Neural cell (in vitro differentiated cells): ENCODE results near the gene HIPK2. TPM values are rescaled to one million over a fixed set of nuclear protein-coding genes. Genes with fewer than 3 reads are reported as not detected.

Source experiments
- H2AFZ ChIP-seq: fragments of 200-600, 300-800 bp; sonication (generic), shearing (Covaris generic); 2 replicates; pipeline ENCODE4 v1.6.0; 2014; ENCODE audit warnings: low read depth, mild to moderate bottlenecking, antibody characterized with exemption, low read length, moderate library complexity
- H3F3A ChIP-seq: fragments of 200-600 bp; shearing (Covaris generic); 2 replicates; pipeline ENCODE4 v1.6.1; 2016; ENCODE audit warnings: mild to moderate bottlenecking, moderate library complexity, mixed read lengths, antibody characterized with exemption, low read length; ENCODE audit not compliant: insufficient read depth, poor library complexity, severe bottlenecking
- H3K27ac ChIP-seq: fragments of 200-600, 300-800 bp; sonication (generic), shearing (Covaris generic); 2 replicates; pipeline ENCODE4 v1.5.1; 2014; ENCODE audit warnings: mild to moderate bottlenecking, low read length, moderate library complexity
- H3K27me3 ChIP-seq: fragments of 300-800, 200-600 bp; sonication (generic), shearing (Covaris generic); 2 replicates; pipeline ENCODE4 v1.6.0; 2014; ENCODE audit warnings: mild to moderate bottlenecking, low read depth, low read length, moderate library complexity; ENCODE audit not compliant: insufficient read depth
- H3K36me3 ChIP-seq: fragments of 300-800, 200-600 bp; sonication (generic), shearing (Covaris generic); 2 replicates; pipeline ENCODE4 v1.5.1; 2014; ENCODE audit warnings: mild to moderate bottlenecking, antibody characterized with exemption, low read length, moderate library complexity; ENCODE audit not compliant: insufficient read depth
- H3K4me2 ChIP-seq: fragments of 300-800, 200-600 bp; sonication (generic), shearing (Covaris generic); 2 replicates; pipeline ENCODE4 v1.6.0; 2014; ENCODE audit warnings: mild to moderate bottlenecking, low read length
- H3K4me3 ChIP-seq: fragments of 300-800, 200-600 bp; sonication (generic), shearing (Covaris generic); 2 replicates; pipeline ENCODE4 v1.5.1; 2014; ENCODE audit warnings: mild to moderate bottlenecking, low read length, moderate library complexity
- H3K79me2 ChIP-seq: fragments of 200-600 bp; shearing (Covaris generic); replicated peaks from 2 replicates; pipeline ENCODE4 v1.6.0; 2014; ENCODE audit warnings: mild to moderate bottlenecking, low read length, moderate library complexity; ENCODE audit not compliant: insufficient read depth
- H3K9ac ChIP-seq: fragments of 300-800, 200-600 bp; sonication (generic), shearing (Covaris generic); 2 replicates; pipeline ENCODE4 v1.6.1; 2016; ENCODE audit warnings: mild to moderate bottlenecking, low read length, mixed read lengths
- H3K9me2 ChIP-seq: fragments of 200-600 bp; shearing (Covaris generic); 2 replicates; pipeline ENCODE4 v1.6.1; 2016; ENCODE audit warnings: mild to moderate bottlenecking, low read length, mixed read lengths; ENCODE audit not compliant: insufficient read depth
- H3K9me3 ChIP-seq: fragments of 200-600, 300-800 bp; sonication (generic), shearing (Covaris generic); 2 replicates; pipeline ENCODE4 v1.6.1; 2016; ENCODE audit warnings: mild to moderate bottlenecking, mixed run types, low read length, moderate library complexity, mixed read lengths
- H4K20me1 ChIP-seq: fragments of 200-600 bp; shearing (Covaris generic); 2 replicates; pipeline ENCODE4 v1.6.1; 2016; ENCODE audit warnings: mild to moderate bottlenecking, mixed run types; ENCODE audit not compliant: insufficient read depth
- EP300 ChIP-seq: fragments of 450-650 bp; conservative IDR thresholded peaks from 2 replicates; pipeline ENCODE4 v1.6.1; 2014; ENCODE audit warnings: antibody characterized with exemption, mild to moderate bottlenecking, moderate library complexity; ENCODE audit not compliant: poor library complexity, severe bottlenecking
- EZH2 ChIP-seq: fragments of 200-600, 300-800 bp; shearing (Covaris generic), sonication (generic); IDR thresholded peaks from 2 replicates; pipeline ENCODE4 v1.6.1; 2014; ENCODE audit warnings: antibody characterized with exemption, low read length, borderline replicate concordance, mild to moderate bottlenecking; ENCODE audit not compliant: insufficient read depth, poor library complexity, severe bottlenecking
- MXI1 ChIP-seq: fragments of 450-650 bp; conservative IDR thresholded peaks from 2 replicates; pipeline ENCODE4 v1.6.1; 2014; ENCODE audit warnings: antibody characterized with exemption, mild to moderate bottlenecking; ENCODE audit not compliant: poor library complexity, severe bottlenecking
- POLR2AphosphoS5 ChIP-seq: IDR thresholded peaks from 2 replicates; pipeline ENCODE4 v1.6.1; 2012
- RAD21 ChIP-seq: fragments of 450-650 bp; conservative IDR thresholded peaks from 2 replicates; pipeline ENCODE4 v1.6.1; 2014; ENCODE audit warnings: antibody characterized with exemption, mild to moderate bottlenecking, moderate library complexity
- SMC3 ChIP-seq: fragments of 450-650 bp; conservative IDR thresholded peaks from 2 replicates; pipeline ENCODE4 v1.6.1; 2014; ENCODE audit warnings: antibody characterized with exemption, mild to moderate bottlenecking, moderate library complexity; ENCODE audit not compliant: poor library complexity
- TAF1 ChIP-seq: IDR thresholded peaks from 2 replicates; pipeline ENCODE4 v1.6.1; 2012; ENCODE audit warnings: low read depth
- polyA plus RNA-seq: library from polyadenylated mRNA; depleted of rRNA; stranded (reverse); fragments of >200 nt; gene quantifications from 2 replicates; pipeline ENCODE4 v1.2.3, GENCODE V29; 2014
- TF ChIP-seq, protein P1 (sequence below): fragments of 450-650 bp; IDR thresholded peaks from 2 replicates; pipeline ENCODE4 v1.5.1; 2014; ENCODE audit warnings: antibody characterized with exemption, mild to moderate bottlenecking, moderate library complexity; ENCODE audit not compliant: poor library complexity, severe bottlenecking
- TF ChIP-seq, protein P2 (sequence below): IDR thresholded peaks from 2 replicates; pipeline ENCODE4 v1.6.1; 2012; ENCODE audit warnings: borderline replicate concordance

HIPK2 gene
- polyA plus RNA-seq, 1 donor from 2014 or later: 8.5 TPM

GRCh38 chr7:139658296-139658695 is 119.5 kb downstream of the HIPK2 start:
- Histone ChIP-seq H3K9me2 (no peaks in the 10 kb centered on the region), H3F3A (no peaks in the 10 kb centered on the region), H3K4me2 (no peak overlapping the region), H3K79me2 (peaks cover 10% of the 10 kb centered on the region), H3K4me3 (no peak overlapping the region), H3K36me3 (no peaks in the 10 kb centered on the region), H3K27me3 (no peaks in the 10 kb centered on the region), H3K27ac (no peak overlapping the region), H3K9ac (no peak overlapping the region), H2AFZ (no peak overlapping the region), H4K20me1 (no peaks in the 10 kb centered on the region), H3K9me3 (no peaks in the 10 kb centered on the region)
- TF ChIP-seq EZH2: no peak
- TF ChIP-seq EP300: no peak
- TF ChIP-seq MXI1: no peak
- no peak for TF ChIP-seq RAD21
- no peak for TF ChIP-seq SMC3
- TF ChIP-seq, protein P1, sequence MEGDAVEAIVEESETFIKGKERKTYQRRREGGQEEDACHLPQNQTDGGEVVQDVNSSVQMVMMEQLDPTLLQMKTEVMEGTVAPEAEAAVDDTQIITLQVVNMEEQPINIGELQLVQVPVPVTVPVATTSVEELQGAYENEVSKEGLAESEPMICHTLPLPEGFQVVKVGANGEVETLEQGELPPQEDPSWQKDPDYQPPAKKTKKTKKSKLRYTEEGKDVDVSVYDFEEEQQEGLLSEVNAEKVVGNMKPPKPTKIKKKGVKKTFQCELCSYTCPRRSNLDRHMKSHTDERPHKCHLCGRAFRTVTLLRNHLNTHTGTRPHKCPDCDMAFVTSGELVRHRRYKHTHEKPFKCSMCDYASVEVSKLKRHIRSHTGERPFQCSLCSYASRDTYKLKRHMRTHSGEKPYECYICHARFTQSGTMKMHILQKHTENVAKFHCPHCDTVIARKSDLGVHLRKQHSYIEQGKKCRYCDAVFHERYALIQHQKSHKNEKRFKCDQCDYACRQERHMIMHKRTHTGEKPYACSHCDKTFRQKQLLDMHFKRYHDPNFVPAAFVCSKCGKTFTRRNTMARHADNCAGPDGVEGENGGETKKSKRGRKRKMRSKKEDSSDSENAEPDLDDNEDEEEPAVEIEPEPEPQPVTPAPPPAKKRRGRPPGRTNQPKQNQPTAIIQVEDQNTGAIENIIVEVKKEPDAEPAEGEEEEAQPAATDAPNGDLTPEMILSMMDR: no peak
- no peak for TF ChIP-seq POLR2AphosphoS5

DNA sequence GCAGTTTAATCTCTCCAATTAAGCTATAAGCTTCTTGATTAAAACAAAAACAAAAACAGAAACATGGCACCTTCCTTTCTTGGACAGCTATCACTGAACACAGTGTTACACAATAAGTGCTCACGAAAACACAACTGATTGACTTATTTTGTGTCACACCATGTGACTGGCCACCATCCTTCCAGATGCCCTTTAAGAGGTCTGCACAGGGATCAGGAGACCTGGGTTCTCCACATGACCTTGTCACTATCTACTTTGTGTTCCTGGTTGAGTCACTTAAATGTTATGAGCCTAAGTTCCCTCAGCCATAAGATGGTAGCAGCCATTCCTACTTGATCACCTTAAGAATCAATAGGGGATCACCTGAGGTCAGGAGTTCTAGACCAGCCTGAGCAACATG is 120.1 kb downstream of the HIPK2 start:
- no peak overlapping the region for H3K4me3 ChIP-seq
- H3F3A ChIP-seq: no peaks in the 10 kb centered on the region
- H3K36me3 ChIP-seq: no peaks in the 10 kb centered on the region
- no peak for TF ChIP-seq TAF1
- TF ChIP-seq, protein P1: no peak
- H3K9me2 ChIP-seq: no peaks in the 10 kb centered on the region
- H4K20me1 ChIP-seq: no peaks in the 10 kb centered on the region
- no peaks in the 10 kb centered on the region for H3K9me3 ChIP-seq
- no peaks in the 10 kb centered on the region for H3K27me3 ChIP-seq
- H3K79me2 ChIP-seq: peaks cover 6% of the 10 kb centered on the region
- no peak overlapping the region for H2AFZ ChIP-seq
- H3K9ac ChIP-seq: no peak overlapping the region
- H3K27ac ChIP-seq: no peak overlapping the region
- H3K4me2 ChIP-seq: no peak overlapping the region

- Histone ChIP-seq H3K27ac (no peak overlapping the region), H3K9ac (no peak overlapping the region), H3K36me3 (no peaks in the 10 kb centered on the region), H3K9me3 (no peaks in the 10 kb centered on the region), H3K9me2 (no peaks in the 10 kb centered on the region), H3K79me2 (peaks cover 6% of the 10 kb centered on the region), H3K4me2 (no peak overlapping the region), H2AFZ (no peak overlapping the region), H3K4me3 (no peak overlapping the region), H3K27me3 (no peaks in the 10 kb centered on the region), H3F3A (no peaks in the 10 kb centered on the region), H4K20me1 (no peaks in the 10 kb centered on the region)
- no peak for TF ChIP-seq EP300
- TF ChIP-seq, protein P2, sequence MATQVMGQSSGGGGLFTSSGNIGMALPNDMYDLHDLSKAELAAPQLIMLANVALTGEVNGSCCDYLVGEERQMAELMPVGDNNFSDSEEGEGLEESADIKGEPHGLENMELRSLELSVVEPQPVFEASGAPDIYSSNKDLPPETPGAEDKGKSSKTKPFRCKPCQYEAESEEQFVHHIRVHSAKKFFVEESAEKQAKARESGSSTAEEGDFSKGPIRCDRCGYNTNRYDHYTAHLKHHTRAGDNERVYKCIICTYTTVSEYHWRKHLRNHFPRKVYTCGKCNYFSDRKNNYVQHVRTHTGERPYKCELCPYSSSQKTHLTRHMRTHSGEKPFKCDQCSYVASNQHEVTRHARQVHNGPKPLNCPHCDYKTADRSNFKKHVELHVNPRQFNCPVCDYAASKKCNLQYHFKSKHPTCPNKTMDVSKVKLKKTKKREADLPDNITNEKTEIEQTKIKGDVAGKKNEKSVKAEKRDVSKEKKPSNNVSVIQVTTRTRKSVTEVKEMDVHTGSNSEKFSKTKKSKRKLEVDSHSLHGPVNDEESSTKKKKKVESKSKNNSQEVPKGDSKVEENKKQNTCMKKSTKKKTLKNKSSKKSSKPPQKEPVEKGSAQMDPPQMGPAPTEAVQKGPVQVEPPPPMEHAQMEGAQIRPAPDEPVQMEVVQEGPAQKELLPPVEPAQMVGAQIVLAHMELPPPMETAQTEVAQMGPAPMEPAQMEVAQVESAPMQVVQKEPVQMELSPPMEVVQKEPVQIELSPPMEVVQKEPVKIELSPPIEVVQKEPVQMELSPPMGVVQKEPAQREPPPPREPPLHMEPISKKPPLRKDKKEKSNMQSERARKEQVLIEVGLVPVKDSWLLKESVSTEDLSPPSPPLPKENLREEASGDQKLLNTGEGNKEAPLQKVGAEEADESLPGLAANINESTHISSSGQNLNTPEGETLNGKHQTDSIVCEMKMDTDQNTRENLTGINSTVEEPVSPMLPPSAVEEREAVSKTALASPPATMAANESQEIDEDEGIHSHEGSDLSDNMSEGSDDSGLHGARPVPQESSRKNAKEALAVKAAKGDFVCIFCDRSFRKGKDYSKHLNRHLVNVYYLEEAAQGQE: no peak
- no peak for TF ChIP-seq TAF1
- TF ChIP-seq, protein P1: no peak
- no peak for TF ChIP-seq MXI1
- no peak for TF ChIP-seq SMC3
- TF ChIP-seq EZH2: no peak
- TF ChIP-seq POLR2AphosphoS5: no peak
- TF ChIP-seq RAD21: no peak
Observed at GRCh38 chr7:139656387-139656786, 121.4 kb downstream of the HIPK2 start.
